GM21381 (cell line): ENCODE results near the gene SORCS3.

Experiments used
- ATAC-seq: cut with Tn5 transposase; IDR thresholded peaks from one replicate; pipeline ENCODE4 v1.9.1; 2021; ENCODE audit warnings: mild to moderate bottlenecking, moderate library complexity; ENCODE audit not compliant: unreplicated experiment

Gene SORCS3

DNA sequence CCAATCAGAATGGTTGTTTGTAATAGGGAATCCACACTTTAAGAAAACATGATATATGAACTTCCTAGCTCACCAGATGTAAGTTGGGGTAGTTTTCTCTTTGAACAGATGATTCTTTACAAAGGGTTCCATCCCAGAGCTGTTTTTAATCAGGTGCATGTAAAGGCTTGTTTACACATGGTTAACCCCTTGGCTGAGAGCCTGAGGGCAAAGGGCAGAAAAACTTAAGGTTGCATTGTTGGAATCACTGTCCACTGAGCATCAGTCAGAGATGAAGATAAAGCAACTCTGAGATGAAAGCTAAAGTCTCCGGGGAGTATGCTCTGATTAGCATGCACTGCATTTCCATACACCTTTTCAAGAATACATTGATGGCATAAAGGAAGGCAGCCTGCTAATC is 518.2 kb downstream of the SORCS3 start:
- ATAC-seq, result no peak

- ATAC-seq, result no peak
Measured at GRCh38 chr10:105161149-105161548, 520.1 kb downstream of the SORCS3 start.

GRCh38 chr10:105161767-105162166 is 520.7 kb downstream of the SORCS3 start:
- ATAC-seq, result no peak

DNA sequence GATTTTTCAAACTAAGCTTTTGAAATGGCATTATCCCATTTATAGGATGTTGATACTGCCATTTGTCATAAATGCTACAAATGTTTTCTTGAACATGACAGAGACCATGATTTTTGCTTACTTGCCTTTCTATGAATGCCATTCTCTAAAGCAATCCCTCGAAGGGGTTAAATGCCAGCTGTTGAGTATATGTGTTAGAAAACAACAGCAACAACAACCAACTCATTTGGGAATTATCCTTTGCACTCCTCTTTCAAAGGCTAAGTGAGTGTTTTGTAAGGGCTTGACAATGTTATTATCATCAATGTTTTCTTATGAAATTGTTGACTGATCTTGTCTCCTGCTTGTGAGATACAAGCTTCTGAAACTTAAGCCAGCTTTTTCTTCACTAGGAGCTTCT is 529.4 kb downstream of the SORCS3 start:
- no peak for ATAC-seq

- no peak for ATAC-seq
Measured at GRCh38 chr10:105171945-105172344, 530.9 kb downstream of the SORCS3 start.

GRCh38 chr10:105181626-105182025 is 540.5 kb downstream of the SORCS3 start:
- no peak for ATAC-seq

DNA sequence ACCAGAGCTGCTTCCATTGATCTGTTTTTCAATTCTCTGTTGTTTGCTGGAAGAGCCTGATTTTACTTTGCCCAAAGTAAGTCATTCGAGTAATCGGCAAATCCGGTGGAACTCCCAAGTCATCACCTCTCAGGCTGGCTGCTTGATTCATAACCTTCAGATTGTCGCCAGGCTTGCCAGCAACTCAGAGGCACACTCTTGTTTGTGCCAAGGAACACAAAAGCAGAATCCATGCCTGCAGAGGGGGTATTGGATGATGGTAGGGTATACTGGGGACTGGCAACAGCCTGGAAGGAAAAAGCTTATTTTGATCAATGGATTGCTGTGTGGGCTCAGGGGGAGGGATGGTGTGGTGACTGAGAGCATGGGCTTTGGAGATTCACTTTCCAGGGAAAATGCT is 542.4 kb downstream of the SORCS3 start:
- ATAC-seq, result no peak

DNA sequence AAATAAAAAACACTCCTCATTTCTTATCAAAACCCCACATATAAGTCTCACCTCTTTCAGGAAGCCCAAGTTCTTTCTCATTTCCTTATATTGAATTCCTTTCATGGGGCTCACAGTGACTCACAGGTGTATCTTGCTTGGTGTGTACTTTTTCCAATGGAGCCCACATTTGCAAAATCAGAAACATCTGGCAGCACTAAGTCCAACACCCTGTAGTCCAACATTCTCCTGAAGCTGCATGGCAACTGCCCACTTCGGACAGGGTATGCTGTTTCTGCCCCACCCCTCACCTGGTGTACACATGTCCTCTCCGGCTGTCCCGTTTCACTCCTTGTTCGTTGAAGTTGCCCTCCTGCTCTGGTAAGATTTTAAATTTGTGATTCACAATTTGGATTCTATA is 544.1 kb downstream of the SORCS3 start:
- no peak for ATAC-seq

GRCh38 chr10:105187243-105187642 is 546.2 kb downstream of the SORCS3 start:
- ATAC-seq, result no peak

- ATAC-seq, result no peak
Measured at GRCh38 chr10:105188737-105189462, 547.8 kb downstream of the SORCS3 start.

- no peak for ATAC-seq
Measured at GRCh38 chr10:105189463-105189800, 548.3 kb downstream of the SORCS3 start.

DNA sequence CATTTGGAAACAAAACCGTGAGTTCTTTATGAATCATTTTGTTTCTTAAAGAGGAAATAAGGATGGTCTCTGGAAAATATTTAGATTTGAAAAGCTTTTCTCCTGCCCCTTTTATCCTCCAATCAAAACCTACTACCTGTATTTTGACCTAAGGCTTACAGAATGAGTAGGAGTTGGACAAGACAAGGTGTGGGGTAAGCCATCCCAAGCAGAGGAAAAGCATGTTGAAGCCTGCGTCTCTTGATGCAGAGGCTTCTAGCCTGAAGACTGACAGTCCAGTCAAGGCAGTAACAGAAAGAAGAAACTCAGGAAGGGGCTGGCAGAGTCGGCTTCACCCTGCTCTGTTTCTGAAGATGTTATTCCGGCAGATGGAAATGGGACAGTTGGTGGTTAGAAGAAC is 551.1 kb downstream of the SORCS3 start:
- ATAC-seq, result no peak

- no peak for ATAC-seq
Measured at GRCh38 chr10:105192861-105193260, 551.8 kb downstream of the SORCS3 start.

DNA sequence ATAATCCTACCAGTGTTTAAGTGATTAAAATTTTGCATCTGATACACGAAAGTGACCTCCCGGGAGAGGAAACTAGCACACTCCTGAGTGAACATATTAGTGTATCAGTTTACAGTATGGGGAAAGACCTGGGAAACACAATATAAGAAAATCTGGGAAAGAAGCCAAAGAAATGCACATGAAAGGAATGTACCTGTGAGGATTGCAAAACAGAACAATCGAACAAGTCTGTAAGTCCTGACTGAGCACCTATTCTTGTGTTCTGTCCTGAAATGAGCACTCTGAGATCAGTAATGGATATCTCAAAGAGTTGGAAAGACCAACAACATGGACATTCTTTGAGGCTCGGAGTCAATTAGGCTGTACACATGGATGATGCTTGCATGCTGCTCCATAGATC is 554.7 kb downstream of the SORCS3 start:
- ATAC-seq, result no peak

- no peak for ATAC-seq
Measured at GRCh38 chr10:105197598-105198364, 556.7 kb downstream of the SORCS3 start.

- no peak for ATAC-seq
Measured at GRCh38 chr10:105206616-105207015, 565.5 kb downstream of the SORCS3 start.

GRCh38 chr10:105207476-105207995 is 566.4 kb downstream of the SORCS3 start:
- no peak for ATAC-seq

DNA sequence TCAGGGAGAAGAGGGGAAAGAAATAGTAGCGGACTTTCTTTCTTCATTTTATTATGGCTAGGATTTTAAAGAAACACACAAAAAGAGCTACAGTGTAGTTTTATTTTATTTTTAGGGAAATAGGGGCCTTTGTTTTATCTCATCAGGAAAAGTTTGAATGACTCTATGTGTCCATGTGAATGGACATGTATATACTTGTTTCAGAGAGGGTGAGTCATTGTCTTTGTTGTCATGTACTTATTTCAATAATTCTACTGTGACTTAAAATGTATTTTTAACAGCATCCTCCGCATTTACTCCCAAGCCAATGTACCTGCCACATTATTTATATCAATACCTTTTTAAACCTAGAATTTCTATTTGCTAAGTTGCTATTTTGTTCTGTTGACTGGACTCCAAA is 569.5 kb downstream of the SORCS3 start:
- ATAC-seq, result no peak

DNA sequence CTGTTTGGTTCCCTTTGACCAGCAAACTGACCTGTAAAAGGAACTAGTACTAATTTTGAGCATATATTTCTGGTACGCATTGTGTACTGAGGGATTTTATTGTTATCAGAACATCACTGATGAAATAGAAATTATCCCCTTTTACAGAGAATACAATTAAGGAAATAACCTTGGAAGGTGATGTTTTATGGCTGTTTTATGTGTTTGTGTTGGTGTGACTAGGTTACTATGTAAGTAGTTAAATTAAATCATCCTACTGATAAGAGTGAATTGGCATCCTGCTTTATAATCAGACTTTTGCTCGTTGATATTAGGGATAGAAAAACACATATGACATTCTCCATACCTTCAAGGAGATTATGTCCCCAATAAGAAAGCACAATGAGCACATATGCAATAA is 596.6 kb downstream of the SORCS3 start:
- no peak for ATAC-seq

GRCh38 chr10:105239311-105240219 is 598.5 kb downstream of the SORCS3 start:
- ATAC-seq, result no peak

DNA sequence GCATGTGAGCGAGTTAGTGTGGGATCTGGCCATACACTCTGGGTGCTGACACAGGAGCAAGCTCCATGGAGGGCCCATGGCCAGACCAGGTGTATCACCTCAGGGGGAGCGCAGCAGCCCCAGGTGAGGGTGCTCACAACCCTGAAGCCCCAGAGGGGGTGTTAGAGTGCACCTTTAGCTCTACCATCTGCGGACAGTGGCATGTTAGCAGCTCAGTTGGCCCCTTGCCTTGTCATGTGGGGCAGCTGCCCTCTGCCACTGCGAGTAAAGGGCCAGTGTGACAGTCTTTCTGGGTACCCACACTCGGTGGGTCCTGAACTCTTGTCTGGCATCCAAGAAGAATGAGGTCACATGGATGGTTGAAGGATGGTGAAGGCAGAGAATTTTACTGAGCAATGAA is 600.2 kb downstream of the SORCS3 start:
- no peak for ATAC-seq
